ENCODE data around the gene CCDC122. TPM values are rescaled to one million over a fixed set of nuclear protein-coding genes. Genes with fewer than 3 reads are reported as not detected.
"Not testable (repeated sequence)": the region's sequence is repeated elsewhere in the genome, so short reads cannot be mapped to it uniquely, and the experiment has no call there.

CCDC122 gene
- total RNA-seq, 1 donor from 2014 or later: 6.7 TPM

- no peaks in the 10 kb centered on the region for H3K4me1 ChIP-seq (ENCODE audit: insufficient read depth, low read length)
- no peak overlapping the region for H3K4me3 Mint-ChIP-seq (ENCODE audit: unreplicated experiment)
- no peak for TF ChIP-seq EZH2 (IDR thresholded peaks at IDR 0.05; ENCODE audit: insufficient read depth, low read length)
- TF ChIP-seq CTCF (IDR thresholded peaks at IDR 0.05; ENCODE audit: insufficient read depth, low read depth, low read length): no peak
- no peak overlapping the region for H2AFZ ChIP-seq (ENCODE audit: low read depth, low read length)
- peaks cover 4% of the 10 kb centered on the region for H3K4me1 Mint-ChIP-seq (ENCODE audit: low read depth, unreplicated experiment)
- no peaks in the 10 kb centered on the region for H3K27me3 ChIP-seq (ENCODE audit: insufficient read depth, low read length)
- peak; percentile 80 for FAIRE-seq
- no peaks in the 10 kb centered on the region for H3K9me3 Mint-ChIP-seq (ENCODE audit: unreplicated experiment)
- no peaks in the 10 kb centered on the region for H3K27me3 Mint-ChIP-seq (ENCODE audit: low read depth, unreplicated experiment)
- H3K9ac ChIP-seq (ENCODE audit: low read length): no peak overlapping the region
- peak overlapping the region; percentile 70 for H3K27ac Mint-ChIP-seq (ENCODE audit: unreplicated experiment)
- H3K27ac ChIP-seq (ENCODE audit: low read depth, low read length): no peak overlapping the region
- H3K36me3 Mint-ChIP-seq (ENCODE audit: low read depth, unreplicated experiment): no peaks in the 10 kb centered on the region
- no peaks in the 10 kb centered on the region for H4K20me1 ChIP-seq (ENCODE audit: insufficient read depth, low read length)
- no peaks in the 10 kb centered on the region for H3K36me3 ChIP-seq (ENCODE audit: insufficient read depth, low read length)
- no peaks in the 10 kb centered on the region for H3K9me3 ChIP-seq (ENCODE audit: insufficient read depth, low read depth, low read length)
- no peak overlapping the region for H3K4me2 ChIP-seq (ENCODE audit: low read length)
- DNase-seq (ENCODE audit: low read depth): peak; percentile 81
- H3K4me3 ChIP-seq (ENCODE audit: insufficient read depth, low read depth, low read length): no peak overlapping the region
- no peaks in the 10 kb centered on the region for H3K79me2 ChIP-seq (ENCODE audit: insufficient read depth, low read length)
Measured at GRCh38 chr13:43830497-43830881, 49.1 kb downstream of the CCDC122 start.

GRCh38 chr13:43824656-43825055 lies 54.9 kb downstream of the CCDC122 start:
- not testable (repeated sequence) for H2AFZ ChIP-seq (ENCODE audit: low read depth, low read length); H3K9ac ChIP-seq (ENCODE audit: low read length); H3K4me3 Mint-ChIP-seq (ENCODE audit: unreplicated experiment); H3K79me2 ChIP-seq (ENCODE audit: insufficient read depth, low read length); H3K9me3 ChIP-seq (ENCODE audit: insufficient read depth, low read depth, low read length); H3K9me3 Mint-ChIP-seq (ENCODE audit: unreplicated experiment); H3K4me1 Mint-ChIP-seq (ENCODE audit: low read depth, unreplicated experiment); H3K27me3 ChIP-seq (ENCODE audit: insufficient read depth, low read length); H3K36me3 Mint-ChIP-seq (ENCODE audit: low read depth, unreplicated experiment); H3K4me3 ChIP-seq (ENCODE audit: insufficient read depth, low read depth, low read length); H3K36me3 ChIP-seq (ENCODE audit: insufficient read depth, low read length); H3K4me1 ChIP-seq (ENCODE audit: insufficient read depth, low read length); H3K27me3 Mint-ChIP-seq (ENCODE audit: low read depth, unreplicated experiment); FAIRE-seq; H3K4me2 ChIP-seq (ENCODE audit: low read length); H4K20me1 ChIP-seq (ENCODE audit: insufficient read depth, low read length); H3K27ac ChIP-seq (ENCODE audit: low read depth, low read length); H3K27ac Mint-ChIP-seq (ENCODE audit: unreplicated experiment)
- DNase-seq (ENCODE audit: low read depth): peak; percentile 66

- peaks cover 2% of the 10 kb centered on the region for H3K36me3 Mint-ChIP-seq (ENCODE audit: low read depth, unreplicated experiment)
- no peak overlapping the region for H2AFZ ChIP-seq (ENCODE audit: low read depth, low read length)
- H3K9me3 Mint-ChIP-seq (ENCODE audit: unreplicated experiment): peaks cover 7% of the 10 kb centered on the region
Measured at GRCh38 chr13:43822969-43823368, 56.6 kb downstream of the CCDC122 start.

More at GRCh38 chr13:43822969-43823368, 56.6 kb downstream of the CCDC122 start:
- Histone ChIP-seq H3K9me3 (ENCODE audit: insufficient read depth, low read depth, low read length) (no peaks in the 10 kb centered on the region), H4K20me1 (ENCODE audit: insufficient read depth, low read length) (no peaks in the 10 kb centered on the region), H3K36me3 (ENCODE audit: insufficient read depth, low read length) (no peaks in the 10 kb centered on the region), H3K4me3 (ENCODE audit: insufficient read depth, low read depth, low read length) (no peak overlapping the region), H3K27me3 (ENCODE audit: insufficient read depth, low read length) (no peaks in the 10 kb centered on the region), H3K79me2 (ENCODE audit: insufficient read depth, low read length) (no peaks in the 10 kb centered on the region), H3K9ac (ENCODE audit: low read length) (no peak overlapping the region), H3K27ac (ENCODE audit: low read depth, low read length) (no peak overlapping the region), H3K4me2 (ENCODE audit: low read length) (no peak overlapping the region), H3K4me1 (ENCODE audit: insufficient read depth, low read length) (no peaks in the 10 kb centered on the region)
- H3K27ac Mint-ChIP-seq (ENCODE audit: unreplicated experiment): no peak overlapping the region
- no peak overlapping the region for H3K4me3 Mint-ChIP-seq (ENCODE audit: unreplicated experiment)
- TF ChIP-seq CTCF (IDR thresholded peaks at IDR 0.05; ENCODE audit: insufficient read depth, low read depth, low read length): no peak
- no peaks in the 10 kb centered on the region for H3K27me3 Mint-ChIP-seq (ENCODE audit: low read depth, unreplicated experiment)
- no peak for DNase-seq (ENCODE audit: low read depth)
- FAIRE-seq: no peak
- H3K4me1 Mint-ChIP-seq (ENCODE audit: low read depth, unreplicated experiment): no peaks in the 10 kb centered on the region

Measured in astrocyte (in vitro differentiated cells and primary cell).